GM18520 (cell line): Measurements from ENCODE around the gene CHST2.
"Not testable (repeated sequence)": the region's sequence is repeated elsewhere in the genome, so short reads cannot be mapped to it uniquely, and the experiment has no call there.

ENCODE experiments used
- ATAC-seq: cut with Tn5 transposase; IDR thresholded peaks from one replicate; pipeline ENCODE4 v1.9.1; 2021; ENCODE audit not compliant: unreplicated experiment

CHST2 gene, protein sequence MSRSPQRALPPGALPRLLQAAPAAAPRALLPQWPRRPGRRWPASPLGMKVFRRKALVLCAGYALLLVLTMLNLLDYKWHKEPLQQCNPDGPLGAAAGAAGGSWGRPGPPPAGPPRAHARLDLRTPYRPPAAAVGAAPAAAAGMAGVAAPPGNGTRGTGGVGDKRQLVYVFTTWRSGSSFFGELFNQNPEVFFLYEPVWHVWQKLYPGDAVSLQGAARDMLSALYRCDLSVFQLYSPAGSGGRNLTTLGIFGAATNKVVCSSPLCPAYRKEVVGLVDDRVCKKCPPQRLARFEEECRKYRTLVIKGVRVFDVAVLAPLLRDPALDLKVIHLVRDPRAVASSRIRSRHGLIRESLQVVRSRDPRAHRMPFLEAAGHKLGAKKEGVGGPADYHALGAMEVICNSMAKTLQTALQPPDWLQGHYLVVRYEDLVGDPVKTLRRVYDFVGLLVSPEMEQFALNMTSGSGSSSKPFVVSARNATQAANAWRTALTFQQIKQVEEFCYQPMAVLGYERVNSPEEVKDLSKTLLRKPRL

DNA sequence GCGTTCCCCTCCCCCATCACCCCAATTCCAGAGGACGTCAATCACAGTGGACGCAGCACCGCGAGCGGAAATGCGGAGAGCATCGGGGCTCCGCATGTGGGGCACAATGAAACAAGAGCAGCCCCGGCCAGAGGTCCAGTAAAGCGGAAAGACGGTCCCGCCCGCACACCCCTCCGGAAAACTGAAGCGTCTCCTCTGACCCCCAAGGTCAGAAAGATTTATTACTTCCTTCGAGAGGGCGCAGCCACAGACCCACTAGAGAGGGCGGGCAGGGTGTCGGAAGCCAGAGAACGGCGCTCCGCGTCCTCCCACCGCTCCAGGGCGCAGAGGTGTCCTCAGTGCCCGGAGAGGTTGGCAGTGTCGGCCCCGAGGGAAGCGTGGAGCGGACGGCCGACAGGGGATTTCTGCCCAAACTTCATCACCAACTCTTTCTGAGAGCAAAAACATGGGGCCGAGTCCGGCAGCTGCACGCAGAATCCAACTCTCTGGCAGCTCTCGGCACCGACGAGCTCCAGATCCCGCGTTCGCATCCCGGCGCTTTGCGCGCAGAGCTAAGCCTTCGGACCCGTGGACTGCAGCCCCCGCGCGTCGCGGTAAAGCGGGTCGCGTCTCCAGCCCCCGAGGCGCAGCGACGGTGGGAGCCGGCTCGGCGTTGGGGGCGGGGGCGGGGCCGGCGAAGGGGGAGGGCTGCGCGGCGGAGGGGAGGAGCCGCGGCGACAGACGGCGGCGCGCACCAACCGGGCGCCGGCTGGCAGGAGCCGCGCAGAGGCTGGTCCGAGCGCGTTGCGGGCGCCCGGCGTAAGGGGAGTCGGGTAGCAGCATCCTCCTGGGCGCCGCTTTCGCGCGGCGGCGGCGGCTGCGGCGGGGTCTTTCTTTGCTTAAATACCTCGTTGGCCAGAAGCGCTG, at the start of gene CHST2:
CHST2 (plus strand) TSS at position 763 of the 906 bp plus-strand sequence. CDS start 1,046 bp downstream, outside the sequence.
- peak; percentile 68 for ATAC-seq

DNA sequence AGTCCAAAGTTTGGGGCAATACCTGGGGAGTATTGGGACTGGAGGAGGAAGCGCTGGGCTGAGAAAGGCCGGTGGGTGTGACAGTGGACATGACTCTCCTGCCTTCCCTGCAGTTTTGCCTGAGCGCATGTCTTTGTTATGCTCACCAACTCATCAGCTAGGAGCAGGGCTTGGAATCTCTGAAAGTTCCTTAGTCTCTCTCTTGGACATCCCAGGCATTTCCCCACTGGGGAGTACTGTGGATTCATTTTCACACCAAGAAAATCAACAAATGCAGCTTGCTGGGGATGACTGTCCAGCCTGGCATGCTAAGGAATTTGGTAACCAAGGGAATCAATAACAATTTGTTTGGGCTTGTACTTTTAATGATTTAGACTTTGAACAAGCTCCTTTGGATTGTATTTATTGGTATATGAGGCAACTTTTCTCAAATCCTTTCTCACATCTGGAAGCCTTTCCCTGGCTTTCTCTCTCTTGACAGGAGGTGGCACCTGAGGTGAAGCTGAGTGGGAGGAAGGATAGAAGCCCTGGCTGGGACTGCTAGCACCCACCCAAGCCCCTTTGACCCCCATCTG, 48.5 kb upstream of the CHST2 start:
- no peak for ATAC-seq

DNA sequence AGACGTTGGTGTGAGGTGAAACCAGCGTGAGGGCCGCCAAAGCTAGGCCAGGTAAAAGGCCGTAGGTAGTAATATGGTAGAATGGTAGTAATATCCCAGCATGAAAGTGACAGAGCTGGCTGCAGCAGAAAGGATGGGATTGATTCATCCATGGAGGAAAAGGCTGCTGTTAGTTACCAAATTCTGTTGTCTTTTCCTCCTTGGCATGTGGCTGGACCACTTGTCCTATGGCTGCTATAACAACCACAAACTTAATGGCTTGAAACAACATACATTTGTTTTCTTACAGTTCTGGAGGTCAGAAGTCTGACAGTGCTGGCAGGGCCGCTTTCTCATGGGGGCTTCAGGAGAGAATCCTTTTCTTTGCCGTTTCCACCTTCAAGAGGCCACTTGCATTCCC, 47.8 kb upstream of the CHST2 start:
- no peak for ATAC-seq

DNA sequence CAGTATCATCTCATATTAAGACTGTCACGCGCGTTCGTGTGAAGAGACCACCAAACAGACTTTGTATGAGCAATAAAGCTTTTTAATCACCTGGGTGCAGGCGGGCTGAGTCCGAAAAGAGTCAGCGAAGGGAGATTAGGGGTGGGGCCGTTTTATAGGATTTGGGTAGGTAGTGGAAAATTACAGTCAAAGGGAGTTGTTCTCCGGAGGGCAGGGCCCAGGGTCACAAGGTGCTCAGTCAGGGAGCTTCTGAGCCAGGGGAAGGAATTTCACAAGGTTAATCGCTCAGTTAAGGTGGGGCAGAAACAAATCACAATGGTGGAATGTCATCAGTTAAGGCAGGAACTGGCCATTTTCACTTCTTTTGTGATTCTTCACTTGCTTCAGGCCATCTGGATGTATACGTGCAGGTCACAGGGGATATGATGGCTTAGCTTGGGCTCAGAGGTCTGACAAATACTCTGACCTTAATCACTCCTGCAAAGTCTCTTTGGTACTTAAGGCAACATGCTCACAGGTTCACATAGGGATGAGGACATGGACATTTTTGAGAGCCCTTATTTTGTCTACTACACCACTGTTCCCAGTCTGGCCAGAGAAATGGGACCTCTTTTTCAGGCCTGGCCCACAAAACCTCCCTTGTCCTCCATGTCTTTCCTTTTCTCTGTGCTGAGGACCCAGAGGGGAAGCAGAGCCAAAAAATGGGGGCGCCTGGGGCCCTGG, 47.1 kb upstream of the CHST2 start:
- not testable (repeated sequence) for ATAC-seq

DNA sequence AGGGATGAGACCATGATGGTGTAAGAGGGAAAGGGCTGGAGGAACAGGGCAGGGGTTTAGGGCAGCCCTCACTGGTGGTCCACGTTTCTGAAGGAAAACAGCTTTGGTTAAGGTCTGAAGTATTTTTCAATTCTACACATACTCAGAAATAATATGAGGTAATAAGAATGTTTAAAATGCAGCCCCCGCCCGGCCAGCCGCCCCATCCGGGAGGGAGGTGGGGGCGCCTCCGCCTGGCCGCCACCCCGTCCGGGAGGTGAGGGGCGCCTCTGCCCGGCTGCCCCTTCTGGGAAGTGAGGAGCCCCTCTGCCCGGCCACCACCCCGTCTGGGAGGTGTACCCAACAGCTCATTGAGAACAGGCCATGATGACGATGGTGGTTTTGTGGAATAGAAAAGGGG, 46.0 kb upstream of the CHST2 start:
- ATAC-seq: not testable (repeated sequence)

DNA sequence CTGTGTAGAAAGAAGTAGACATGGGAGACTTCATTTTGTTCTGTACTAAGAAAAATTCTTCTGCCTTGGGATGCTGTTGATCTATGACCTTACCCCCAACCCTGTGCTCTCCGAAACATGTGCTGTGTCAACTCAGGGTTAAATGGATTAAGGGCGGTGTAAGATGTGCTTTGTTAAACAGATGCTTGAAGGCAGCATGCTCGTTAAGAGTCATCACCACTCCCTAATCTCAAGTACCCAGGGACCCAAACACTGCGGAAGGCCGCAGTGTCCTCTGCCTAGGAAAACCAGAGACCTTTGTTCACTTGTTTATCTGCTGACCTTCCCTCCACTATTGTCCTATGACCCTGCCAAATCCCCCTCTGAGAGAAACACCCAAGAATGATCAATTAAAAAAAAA, 45.6 kb upstream of the CHST2 start:
- ATAC-seq: not testable (repeated sequence)

DNA sequence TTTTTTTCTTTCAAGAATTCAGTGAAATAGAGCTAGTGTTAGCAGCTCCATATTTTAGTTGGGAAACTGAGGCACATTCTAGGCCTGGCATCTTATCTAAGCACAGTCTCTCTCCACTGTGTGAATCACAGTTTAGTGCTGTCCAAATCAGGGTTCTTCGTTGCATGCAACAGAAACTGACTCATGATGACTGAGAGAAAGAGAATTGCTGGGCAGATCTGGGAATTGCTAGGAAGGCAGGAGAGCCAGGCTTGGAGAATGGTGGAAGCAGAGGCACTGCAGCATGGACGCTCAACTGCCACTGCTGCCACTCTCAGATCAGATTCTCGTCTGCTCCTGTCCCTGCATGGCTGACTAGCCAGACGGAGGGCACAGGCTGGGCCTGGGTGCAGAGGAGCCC, 40.7 kb upstream of the CHST2 start:
- no peak for ATAC-seq

DNA sequence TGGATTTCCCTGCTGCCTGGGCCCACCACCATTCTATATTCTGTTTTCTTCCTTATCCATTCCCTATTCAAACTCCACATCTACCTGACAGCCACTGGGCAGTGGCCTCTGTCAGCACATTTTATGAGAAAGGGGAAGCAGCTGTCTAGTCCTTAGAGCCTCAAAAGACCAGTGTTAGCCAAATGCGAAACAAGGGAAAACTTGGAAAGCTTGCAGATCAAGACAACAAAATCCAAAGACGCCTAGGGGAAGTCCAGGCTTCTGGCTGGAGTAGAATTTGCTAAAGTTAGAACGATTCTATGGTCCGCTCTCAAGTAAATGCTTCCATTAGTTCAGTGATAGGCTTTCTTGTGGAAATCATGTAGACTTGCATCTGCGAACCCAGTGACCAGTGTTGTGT, 39.4 kb upstream of the CHST2 start:
- ATAC-seq: no peak

DNA sequence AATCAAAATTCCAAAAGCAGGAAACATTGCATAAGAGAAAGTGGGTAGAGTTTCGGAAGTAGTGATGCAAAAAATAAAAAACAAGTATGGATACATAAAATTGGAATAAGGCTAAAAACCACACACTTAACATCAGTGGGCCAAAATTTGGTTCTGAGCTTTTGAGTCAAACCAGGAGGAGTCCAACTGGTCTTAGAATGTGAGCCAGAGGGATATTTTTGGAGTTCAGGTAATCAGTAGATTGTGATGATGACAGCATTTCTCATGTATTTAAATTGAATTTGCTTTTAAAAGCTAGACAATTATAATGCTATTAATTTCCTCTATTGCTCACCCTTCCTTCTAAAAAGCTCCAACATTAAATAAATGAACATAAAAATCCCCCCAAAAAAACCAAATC, 38.2 kb upstream of the CHST2 start:
- no peak for ATAC-seq

DNA sequence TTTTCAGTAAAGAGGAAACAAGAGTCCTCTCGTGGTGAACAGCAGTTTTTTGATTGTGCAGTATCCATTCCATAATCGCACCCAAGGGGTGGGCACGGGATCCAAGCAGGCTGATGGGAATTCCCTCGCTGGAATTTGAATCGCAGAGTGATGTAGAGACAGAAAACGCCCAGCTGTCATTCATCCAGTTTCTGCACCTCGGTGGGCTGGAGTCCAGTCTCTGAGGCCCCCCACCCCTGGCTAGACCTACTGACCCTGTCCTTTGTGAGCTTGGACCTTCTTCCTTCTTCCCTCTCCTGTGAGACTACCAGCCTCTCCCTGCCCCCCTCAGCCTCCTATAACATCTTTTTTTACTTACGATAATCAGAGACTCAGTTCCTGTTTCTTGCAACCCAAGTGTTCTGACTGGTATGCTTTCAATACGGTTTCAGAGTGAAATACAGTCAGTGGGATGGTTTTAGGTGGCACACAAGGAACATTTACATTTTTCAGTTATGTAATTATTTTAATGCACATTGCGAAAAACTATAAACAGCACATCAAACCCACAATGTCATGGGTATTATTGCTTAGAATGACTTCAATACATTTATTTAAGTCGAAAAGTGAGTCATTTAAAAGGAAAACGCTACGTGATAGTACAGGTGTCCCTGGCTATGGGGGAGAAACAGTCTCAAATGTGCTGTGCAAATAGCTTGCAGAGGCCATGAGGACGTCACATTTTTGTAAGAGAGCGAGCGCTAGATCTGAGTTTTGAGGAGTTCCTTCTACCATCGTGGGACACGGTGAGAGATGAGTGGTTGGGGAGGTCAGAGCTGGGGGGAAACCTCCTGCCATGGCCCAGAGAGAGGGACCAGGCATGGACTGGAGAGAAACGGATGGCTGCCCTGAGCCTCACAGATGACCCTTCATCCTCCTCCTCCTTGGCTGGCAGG, 37.5 kb upstream of the CHST2 start:
- peak; percentile 92 for ATAC-seq

DNA sequence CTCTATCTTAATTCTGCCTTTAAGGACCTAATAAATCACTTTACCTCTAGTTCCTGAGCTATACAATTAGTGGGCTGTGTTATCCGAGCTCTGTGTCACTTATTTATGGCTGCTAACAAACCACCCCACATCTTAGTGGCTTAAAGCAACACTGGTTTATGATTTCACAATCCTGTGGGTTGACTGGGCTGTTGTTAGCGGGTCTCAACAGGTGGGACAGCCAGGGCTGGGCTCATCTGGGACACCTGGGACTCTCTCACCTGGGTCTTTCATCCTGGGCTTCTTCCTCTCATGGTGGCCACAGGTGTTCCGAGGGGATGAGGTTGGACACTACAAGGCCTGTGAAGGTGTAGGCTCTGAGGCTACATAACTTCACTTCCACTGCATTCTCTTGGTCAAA, 35.8 kb upstream of the CHST2 start:
- no peak for ATAC-seq

DNA sequence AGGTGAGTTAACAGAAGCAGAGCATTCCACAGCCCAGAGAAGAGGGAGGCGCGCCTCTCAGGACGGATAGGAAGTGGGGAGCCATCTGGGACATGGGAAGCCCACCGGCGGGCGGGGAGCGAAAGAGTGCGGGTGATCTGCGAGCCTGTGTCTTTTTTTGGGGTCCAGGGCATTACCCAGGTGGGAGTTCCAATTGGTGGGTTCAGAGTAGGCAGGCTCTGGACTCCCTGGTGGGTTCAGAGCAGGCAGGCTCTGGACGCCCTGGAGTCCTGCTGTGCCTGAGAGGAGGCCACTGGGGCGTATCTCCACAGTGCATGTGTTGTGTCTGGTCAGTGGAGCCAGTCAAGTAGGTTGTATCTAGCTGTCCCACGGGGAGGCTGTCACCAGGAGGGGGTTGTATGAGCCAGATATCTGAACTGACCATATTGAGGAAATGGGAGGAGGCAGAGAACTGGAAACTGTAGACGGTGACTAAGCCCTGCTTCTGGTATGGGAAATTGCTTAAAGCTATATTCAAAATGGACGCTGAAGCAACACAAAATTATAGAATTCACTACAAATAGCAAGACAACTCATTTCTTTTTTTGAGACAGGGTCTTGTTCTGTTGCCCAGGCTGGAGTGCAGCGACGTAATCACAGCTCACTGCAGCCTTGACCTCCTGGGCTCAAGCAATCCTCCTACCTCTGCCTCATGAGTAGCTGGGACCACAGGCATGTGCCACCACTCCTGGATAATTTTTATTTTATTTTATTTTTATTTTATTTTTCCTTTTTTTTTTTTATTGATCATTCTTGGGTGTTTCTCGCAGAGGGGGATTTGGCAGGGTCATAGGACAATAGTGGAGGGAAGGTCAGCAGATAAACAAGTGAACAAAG, 34.5 kb upstream of the CHST2 start:
- ATAC-seq: no peak

DNA sequence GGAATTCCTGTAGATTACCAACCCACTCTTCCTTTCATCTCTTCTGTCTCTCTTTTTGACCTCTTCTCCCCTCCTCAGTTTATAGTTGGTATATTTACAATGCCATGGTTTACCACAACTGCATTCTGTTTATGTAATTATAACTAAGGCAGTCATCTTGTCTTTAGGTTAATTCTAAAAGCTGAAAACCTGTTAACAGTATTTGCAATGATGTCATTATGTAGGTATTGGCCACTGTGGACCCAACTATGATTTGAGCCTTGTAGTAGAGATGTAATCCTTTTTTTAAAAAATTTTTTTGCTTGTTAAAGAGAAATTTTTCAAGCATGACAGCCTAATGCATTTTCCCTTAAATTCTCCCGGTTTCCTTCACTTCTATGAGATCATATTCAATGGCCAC, 30.7 kb upstream of the CHST2 start:
- no peak for ATAC-seq

DNA sequence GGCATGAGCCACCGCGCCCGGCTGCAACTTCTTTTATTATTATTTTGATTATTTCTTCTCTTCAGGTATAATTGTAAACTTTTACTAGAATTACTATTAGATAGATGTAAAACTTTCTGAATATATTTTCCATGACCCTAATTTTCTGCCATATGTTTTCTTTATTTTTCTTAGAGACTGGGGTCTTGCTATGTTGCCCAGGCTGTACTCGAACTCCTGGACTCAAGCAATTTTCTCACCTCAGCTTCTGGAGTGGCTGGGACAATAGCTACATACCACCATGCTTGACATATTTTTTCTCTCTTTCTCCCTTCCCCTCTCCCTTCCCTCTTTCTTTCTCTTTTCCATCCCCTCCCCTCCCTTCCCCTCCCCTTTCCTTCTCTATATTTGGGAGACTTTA, 29.6 kb upstream of the CHST2 start:
- no peak for ATAC-seq

DNA sequence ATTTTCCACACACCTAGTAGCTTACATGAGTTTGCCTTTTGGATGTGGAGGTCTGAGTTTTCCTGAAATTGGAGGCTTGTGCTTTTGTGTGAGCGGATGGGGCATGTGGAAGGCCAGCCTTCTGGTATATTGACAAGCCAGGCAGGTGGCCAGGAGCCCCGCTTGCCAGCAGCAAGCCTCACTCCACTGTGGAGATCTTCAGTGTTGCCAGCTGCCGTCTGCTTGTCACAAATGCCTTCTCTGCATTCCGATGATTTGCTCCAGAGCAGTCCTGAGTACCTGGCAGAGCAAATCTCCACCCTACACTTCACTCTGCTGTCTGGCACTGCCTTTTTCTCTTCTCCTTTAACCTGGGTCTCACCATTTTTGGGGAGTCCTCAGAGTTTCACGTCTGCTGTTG, 29.1 kb upstream of the CHST2 start:
- ATAC-seq: no peak

DNA sequence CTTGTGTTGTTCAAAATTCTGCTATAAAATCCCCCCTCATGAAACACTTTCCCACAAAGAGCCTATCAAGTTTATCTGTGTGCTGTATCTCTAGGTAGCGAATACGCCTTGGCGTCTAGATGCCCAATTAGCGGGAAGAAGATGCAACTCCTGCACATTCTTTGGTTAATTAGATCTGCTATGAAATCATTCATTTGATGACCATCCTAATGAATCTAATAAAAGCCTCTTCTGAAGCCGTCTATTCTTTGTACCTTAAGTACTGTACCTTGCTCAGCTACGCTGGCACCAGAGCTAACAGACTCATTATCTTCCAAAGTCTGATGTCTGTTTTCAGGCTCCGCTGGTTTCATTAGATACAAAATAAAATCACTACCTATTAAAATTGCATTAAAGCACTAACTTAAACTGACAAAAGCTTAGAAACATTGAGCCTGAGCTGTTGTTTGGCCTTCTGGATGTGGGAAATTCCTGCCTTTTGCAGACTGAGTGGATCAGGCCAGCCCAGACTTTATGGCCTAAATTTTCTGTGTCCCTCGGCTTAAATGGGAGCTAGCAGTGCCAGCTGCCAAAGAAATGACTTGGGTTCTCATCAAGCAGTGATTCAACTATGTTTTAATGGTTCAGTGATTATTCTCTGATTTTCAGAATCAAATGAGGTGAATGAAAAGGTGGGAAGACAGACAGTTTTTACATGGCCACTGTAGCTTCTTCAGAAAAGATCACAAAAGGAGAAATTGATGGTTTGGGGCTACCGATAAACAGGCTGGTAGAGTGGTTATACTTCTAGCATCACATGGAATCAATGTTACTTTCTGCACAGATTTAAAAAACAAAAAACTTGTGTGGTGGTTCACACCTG, 28.4 kb upstream of the CHST2 start:
- ATAC-seq: no peak

DNA sequence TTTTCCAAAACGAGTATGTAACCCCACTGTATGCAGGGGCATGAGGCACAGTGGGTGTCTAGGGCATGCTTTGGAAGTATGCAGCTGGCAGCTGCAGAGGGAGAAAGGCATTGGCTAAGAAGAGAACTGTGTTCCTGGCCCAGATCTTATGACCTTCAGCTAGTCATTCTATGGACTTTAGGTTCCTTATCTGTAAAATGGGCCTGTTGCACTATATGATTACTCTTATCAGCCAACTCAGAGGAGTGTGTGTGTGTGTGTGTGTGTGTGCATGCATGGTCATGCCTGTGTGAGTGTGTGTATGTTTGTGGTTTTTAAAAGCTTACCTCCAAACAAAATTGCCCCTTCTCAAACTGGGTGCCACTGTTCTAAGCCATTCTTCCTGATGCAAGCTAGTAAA, 27.4 kb upstream of the CHST2 start:
- no peak for ATAC-seq

DNA sequence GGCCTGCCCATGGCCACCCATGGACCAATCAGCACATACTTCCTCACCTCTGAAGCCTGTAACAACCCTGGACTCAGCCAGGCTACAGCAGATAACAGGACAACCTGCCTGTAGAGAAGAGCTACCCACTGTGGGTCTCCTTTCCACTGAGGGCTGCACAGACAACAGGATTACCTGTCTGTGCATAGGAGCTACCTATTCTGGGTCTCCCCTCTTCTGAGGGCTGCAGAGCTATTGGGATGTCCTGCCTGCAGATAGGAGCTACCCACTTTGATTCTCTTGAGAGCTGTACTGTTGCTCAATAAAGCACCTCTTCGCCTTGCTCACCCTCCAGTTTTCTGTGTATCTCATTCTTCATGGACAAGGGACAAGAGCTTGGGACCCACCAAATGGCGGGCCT, 23.8 kb upstream of the CHST2 start:
- ATAC-seq: no peak
